GDM1 (cell line): Measurements from ENCODE around the gene NME7.
"Not testable (repeated sequence)": the region's sequence is repeated elsewhere in the genome, so short reads cannot be mapped to it uniquely, and the experiment has no call there.

Experiments used
- DNase-seq: peaks from one replicate; lab custom pipeline; 2025; lab: John Stamatoyannopoulos, UW

NME7 gene

DNA sequence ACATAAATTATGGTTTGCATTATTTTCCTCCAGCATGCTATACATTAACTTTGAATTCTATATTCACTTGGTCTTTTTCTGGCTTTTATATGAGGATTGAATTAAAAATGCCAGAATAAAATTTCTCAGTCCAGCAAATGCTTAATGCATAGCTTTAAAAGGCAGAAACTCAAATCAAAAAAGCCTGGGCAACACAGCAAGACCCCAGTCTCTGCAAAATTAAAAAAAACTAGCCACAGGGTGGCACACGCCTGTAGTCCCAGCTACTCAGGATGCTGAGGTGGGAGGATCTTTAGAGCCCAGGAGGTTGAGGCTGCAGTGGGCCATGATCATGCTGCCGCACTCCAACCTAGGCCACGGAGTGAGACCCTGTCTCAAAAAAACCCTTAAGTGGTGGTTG is 241.3 kb downstream of the NME7 start:
- DNase-seq = no peak

DNA sequence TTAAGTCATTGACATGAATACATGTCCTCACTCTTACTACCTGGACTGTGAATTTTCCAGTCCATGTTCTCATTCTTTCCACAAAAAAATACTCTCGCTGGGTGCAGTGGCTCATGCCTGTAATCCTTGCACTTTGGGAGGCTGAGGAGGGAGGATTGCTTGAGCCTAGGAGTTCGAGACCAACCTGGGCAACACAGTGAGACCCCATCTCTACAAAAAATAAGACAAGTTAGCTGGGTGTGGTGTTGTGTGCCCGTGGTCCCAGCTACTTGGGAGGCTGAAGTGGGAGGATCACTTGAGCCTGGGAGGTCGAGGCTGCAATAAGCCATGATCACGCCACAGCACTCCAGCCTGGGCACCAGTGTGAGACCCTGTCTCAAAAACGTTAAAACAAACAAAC is 242.0 kb downstream of the NME7 start:
- DNase-seq = not testable (repeated sequence)

DNA sequence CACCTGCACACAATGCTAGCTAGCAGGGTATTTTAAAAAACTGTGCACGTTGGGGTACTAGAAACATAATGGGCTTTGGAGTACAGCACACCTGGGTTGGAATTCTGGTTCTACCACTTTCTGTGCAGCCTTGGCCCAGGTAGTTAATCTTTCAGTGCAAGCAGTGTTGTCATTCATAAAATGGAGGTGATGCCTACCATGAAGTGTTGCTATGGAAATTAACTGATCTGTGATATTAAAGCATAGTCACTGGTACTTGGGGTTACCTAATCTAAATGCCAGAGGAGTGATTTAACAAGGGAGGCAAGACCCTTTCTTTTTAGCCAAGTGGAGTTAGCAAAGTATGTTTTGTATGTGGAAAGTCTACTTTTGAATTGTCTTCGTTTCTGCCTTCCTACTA is 243.1 kb downstream of the NME7 start:
- DNase-seq = no peak

DNA sequence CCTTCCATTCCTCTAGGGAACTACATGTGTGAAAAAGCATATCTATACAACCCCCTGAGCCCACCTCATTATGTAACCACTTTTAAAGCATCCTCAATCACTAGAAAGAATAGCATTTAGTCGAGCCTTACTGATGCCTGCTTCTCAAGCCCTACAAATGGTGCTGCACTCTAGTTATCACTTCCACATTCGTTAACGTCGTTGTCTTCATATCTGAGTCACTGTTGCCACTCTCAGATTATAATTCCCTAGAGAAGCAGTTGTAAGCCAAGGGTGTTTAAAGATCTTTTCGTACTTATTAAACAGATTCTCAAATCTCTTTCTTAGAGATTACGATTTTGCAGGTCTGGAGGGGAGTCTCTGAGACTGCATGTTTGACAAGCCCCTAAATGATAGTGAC is 244.6 kb downstream of the NME7 start:
- no peak for DNase-seq

DNA sequence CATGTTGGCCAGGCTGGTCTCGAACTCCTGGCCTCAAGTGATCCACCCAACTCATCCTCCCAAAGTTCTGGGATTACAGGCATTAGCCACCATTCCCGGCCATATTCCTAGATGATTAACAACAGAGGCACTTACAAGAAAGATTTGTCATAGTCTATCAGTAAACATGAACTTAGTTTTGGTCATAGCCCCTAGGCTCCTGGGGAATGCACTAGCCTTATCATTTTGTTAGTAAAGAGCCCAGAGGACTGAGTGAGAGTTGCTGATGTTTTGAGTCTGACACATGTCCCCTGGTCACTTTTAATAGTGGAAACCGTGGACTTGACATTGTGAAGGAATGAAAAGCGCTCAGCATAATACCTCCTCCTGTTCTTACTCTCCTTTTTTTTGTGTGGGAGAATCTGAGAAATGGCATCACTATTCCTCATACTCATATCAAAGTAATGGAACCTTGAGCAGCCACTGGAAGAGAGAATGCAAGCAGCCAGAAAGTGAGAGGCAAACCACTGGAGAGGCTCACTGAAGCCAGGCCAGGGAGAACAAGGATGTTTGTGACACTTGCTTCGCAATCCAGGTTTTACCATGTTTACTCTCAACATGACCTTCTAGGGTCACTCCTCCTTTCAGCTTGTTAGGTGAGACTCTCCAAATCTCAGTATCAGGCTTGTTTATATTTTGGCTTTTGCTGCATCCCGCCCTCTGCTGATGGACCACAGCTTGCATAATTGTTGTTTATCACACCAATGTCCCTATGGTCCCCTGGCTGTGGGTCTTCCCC is 246.3 kb downstream of the NME7 start:
- DNase-seq = no peak

DNA sequence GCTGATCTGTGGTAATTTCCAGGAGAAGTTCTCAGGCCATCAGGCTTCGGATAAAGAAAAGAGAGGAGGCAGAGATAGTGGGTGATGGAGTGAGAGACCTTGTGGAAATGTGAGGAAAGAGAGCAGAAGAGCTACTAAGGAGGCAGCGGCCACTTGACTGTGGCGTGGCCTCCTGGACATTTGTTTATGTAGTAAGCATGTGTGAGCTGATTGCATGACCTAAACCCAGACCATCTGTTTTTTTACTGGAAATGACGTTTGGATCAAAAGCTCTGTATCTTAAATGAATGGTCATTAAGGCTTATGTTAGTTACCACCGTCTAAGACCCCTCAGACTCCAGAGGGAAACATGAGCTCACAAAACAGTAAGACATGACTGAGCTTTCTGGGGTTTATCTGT is 247.5 kb downstream of the NME7 start:
- no peak for DNase-seq

DNA sequence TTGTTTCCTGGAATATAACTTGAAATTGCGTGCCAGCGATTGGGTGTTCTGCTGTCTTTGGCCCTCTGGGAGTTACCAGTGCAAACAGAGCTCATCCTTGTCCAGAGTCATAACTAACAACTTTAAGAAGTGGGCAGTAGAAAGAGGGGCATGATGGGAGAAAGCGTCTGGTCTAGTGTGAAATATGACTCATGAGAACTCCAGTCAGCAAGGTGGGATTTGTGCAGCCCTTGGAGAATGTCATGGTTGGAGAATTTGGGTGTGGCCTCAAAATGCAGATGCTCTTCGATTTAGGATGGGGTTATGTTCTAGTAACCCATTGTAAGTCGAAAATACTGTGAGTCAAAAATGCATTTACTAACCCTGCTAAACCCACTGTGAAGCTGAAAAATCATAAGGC is 248.2 kb downstream of the NME7 start:
- no peak for DNase-seq

DNA sequence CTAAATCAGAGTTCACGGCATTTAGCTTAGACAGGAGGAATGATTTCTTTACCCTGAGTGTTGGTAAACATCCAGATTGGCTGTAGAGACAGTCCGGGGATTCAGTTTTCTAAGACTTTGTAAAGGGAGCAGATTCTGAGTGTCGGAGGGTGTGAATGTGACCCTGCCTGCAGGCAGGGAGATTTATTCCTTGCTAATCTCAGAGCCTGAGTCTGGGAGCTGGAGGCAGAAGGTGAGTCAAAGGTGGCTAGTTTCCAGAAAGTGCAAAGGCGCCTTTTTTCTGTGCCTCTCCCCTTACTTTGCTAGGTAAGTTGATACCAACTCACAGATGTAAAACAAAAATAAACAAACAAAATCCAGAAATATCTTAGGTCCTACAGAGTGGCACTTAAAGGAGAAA is 249.4 kb downstream of the NME7 start:
- no peak for DNase-seq

DNA sequence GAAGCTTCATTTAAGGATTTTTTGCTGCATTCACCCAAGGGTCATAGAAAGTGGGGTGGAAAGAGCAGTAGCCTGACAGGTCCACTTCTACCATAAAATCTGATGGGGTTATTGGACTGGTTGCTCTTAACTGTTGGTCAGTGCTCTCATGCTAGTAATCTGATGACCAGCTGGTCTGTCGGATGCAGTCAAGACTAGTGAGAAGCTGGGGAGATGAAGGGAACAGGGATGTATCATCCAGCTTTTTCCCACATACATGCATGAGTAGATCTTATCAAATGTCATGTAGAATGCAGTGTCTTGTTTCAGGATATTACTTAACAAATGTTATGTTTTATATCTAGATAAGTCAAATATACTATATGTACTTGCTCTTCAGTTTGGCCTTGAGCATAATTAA is 250.0 kb downstream of the NME7 start:
- DNase-seq = no peak

DNA sequence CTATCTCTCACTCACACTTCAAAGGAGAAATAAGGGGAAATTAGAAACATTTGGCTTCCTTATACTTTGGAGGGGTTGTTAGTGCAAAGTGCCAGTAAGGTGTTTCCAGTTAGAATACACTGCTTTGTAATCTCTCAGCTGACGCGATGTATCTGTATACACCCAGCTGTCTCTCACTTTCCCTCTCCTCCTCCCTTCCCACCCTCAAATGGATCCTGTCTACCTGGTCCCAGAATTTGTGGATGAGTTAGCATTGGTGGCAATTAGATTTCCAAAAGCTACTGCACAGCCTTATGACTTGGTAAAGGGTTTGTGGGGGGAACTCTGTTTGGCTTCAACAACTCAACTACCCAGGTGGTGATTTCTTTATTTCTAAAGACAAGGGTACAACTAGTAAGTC is 250.6 kb downstream of the NME7 start:
- no peak for DNase-seq

DNA sequence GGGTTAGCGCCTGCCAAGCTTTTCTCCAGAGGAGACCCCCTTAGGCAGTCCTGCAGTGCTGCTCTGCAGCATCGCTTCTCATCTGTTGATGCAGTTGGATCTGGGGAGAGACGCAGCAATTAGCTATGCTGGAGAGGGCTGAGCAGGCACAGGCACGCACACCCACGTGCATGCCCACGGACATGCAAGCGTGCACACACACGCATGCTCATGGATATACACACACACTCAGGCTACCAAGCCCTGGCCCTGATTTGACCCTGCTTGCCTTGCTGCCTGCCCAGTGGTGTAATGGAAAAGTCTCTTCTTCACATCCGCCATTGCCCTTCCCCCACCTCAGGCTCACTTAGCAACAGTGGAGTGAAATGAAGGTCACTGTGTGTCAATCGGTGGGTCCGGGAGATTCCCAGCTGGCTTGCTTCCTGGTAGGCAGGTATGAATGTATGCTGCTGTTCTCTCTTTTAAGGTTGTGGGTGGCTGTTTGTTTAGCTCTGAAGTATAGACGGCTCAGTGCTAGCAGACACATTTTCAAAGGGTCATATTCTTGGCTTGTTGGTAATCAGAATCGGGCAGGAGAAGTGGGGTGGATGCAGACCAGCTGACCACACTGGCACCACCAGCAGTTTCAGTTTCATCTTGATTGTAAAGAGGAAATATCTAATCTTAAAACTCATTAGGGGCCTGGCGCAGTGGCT is 251.6 kb downstream of the NME7 start:
- DNase-seq = no peak

DNA sequence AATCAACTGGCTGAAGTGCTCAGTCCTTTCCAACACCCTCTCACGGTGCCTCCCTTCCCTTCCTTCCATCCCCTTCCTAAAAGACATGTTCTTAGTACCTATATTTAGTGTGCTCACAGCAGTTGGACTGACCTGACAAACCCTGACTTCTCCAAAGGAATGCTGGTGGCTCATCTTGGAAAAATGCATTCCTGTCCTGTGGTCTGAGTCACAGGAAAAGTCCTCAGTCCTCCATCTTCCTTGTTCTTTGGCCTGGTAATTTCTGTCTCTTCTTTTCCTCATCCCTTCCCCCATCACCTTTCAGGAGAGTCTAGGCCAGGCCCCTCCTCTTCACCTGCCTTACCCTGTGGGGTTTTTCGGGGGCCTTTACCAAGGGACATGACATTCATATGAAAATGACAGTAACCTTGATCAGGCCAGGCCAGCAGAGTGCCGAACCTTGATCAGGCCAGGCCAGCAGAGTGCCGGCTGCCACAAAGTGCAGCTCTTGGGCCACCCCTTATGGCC is 253.9 kb downstream of the NME7 start:
- no peak for DNase-seq

DNA sequence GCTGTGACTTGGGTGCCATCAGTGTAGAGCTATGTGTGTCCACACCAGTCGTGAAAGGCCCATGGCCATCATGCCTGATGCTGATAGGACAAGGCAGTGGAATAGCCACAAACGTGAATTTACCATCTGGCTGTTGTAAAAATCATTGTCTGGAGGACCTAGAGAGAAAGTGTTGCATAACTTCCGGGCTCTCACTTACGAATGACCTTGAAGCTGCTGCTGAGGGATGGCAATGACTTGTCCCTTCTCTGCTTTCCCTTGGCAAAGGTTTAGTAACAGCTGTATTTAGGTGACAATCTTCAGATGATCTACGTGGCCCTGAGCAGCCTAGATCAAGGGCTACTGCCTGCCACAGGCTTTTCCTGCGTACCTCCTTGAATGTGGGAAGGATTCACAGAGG is 255.4 kb downstream of the NME7 start:
- DNase-seq = no peak

DNA sequence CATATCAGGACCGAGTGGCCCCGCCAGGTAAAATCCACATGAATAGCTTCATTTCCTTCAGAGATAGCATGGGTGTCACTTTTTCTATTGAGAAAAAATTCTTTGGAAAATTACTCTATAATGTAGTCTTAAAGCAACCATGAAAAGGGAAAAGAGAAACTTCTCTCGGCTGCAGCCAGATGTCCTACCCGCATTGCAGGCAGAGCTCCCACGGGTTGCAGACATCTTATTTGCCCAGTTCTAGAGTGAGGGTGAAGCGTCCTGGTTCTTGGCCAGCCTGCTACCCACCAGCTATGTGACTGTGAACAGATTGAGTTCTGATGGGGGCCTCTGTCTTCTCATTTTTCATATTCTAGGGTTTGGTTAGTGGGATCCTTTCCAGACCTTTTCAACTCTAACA is 256.1 kb downstream of the NME7 start:
- no peak for DNase-seq

DNA sequence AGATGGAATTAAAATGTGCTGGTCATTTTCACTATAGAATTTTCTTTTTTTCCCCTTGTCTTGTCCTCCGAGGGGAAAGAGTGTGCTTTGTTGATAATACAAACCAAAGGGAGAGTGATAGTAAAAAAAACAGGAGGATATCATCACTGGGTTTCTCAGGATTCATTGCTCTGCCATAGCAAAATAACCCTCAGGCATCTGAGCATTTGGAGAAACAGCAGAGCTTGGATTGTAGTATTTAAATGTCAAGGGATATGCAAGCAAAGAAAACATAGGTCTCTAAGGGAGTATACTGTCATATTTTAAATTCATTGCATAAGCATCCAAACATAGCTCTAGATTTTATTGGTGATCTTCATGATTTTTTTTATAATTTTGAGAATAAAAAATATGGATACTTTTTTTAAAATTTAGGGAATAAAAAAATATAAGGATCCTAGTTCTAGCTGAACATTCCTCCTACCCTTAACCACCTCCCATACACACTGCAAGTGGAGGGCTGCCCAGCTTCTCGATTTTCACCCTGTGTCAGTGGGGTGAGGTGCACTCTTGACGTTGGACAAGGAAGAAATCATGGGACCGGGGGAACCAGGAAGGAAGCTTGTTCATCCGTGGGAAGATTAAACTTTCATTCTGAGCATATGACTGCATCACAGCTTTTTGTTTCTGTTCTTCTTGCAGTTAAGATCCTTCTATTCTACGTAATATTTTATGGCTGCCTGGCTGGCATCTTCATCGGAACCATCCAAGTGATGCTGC is 256.7 kb downstream of the NME7 start:
- DNase-seq = no peak

DNA sequence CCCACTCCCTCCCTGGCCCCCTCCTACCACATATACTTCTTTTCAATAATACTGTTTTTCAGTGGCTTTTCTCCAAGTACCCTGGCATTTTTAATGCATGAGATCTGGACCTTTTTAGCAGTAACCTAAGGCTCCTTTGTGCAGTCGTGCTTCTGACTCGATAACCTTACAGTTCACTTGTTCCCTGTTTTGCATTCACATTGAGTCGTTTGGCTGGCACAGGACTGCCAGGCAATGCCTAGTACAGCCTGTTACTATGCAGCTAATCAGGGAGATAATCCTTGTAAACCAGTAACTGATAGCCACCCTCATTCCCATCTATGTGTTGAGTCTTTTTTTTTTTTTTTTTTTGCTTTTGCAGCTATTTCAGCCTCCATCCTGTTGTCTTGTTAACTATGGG is 257.4 kb downstream of the NME7 start:
- DNase-seq = no peak

DNA sequence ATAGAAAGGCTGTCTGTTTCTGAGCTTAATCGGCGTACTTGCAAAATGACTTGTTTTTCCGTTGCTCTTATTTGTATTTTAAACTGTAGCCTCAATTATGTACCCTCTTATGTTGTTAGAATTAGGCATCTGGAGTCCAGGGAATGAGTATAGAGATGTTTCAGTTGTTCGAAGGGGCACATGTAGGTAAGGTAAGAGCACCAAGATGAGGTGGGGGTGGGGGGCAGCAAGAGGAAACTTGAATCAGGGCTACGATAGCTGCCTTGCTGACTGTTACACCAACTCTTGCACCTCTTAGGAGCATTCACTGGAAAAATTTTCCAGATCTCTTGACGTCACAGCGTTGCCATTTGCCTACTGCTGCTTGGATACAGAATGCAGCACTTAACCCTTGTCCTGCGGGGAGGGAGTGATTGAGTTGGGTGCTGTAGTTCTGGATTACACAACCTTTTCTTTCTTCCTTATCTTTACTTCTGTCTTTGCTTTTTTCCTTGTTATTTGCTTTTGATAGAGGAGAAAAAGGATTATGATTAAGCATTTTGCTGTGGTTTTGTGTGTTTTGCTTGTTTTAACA is 257.9 kb downstream of the NME7 start:
- DNase-seq = no peak

DNA sequence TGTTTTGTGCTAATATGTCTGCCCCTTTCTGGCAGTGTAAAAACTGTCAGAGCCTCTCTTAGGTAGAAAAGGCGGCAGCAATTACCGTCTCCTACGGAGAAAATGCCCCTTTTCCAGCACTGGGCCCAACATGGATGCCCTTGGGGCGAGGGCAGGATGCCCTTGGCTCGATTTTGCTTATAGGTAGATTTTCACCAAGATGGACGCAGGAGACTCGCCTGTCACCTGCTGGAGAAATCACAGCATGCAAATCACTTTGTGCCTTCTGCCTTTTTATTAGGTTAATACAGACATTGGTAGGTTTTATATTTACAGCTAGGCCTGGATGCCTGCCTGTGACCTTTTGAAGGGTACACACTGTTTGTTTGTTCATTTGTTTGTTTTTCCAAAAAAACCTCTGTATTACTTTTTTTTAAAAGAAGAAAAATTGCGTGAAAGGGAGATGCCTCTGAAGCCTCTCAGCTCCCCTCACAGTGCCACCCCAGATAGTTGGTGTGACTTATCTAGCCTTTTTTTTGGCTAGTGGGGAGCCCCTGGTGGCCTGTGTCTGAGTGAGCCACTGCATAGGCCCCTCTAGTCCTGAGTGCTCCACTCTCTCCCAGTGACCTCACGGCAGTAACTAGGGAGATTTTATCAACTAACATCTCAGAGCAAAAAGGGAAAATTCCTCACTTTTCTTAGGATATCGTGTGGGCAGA is 258.6 kb downstream of the NME7 start:
- DNase-seq = no peak

DNA sequence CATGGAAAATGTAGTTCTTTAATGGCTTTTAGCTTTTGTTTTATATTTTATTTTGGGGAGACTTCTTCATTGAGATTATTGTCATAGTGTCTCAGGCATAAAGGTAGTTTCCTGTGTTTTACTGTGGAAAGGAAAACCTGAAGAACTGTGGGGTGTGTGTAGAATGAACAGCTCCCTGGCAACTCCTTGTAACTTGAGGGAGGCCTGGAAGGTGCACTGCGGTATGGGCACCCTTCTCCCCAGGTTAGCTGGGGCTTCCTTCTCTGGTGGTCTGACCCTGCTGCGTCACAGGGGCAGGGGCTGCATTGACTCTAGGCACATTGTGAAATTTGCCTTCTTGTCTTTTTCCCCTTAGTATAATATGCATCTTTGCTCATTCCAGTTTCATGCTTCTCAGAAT is 259.4 kb downstream of the NME7 start:
- DNase-seq = no peak

DNA sequence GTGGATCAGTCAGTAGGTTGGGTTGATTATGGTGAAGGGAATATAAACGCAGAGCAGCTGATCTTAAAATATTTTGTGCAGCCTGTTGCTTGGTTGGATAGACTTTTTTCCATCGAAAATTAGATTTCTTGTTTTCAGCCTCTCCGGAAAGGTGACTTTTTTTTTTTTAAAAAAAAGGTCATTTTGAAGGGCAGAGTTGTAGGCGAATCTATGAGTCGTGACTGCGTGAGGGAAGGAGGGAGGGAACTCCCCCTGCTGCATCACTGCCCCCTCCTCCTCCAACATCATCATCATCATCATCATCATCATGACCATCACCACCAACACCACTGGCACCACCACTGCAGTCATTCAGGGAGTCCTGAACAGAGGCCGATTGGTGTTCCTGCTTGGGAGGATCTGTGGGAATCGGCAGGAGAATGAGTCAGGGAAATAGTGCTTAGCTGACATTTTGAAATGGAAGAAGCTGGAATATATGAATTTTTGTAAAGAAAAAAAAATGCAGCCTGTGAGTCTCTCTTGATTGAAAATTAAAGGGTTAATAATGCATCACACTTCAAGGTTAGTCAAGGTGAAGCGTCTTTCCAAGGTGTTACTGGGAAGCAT is 259.9 kb downstream of the NME7 start:
- DNase-seq = no peak

DNA sequence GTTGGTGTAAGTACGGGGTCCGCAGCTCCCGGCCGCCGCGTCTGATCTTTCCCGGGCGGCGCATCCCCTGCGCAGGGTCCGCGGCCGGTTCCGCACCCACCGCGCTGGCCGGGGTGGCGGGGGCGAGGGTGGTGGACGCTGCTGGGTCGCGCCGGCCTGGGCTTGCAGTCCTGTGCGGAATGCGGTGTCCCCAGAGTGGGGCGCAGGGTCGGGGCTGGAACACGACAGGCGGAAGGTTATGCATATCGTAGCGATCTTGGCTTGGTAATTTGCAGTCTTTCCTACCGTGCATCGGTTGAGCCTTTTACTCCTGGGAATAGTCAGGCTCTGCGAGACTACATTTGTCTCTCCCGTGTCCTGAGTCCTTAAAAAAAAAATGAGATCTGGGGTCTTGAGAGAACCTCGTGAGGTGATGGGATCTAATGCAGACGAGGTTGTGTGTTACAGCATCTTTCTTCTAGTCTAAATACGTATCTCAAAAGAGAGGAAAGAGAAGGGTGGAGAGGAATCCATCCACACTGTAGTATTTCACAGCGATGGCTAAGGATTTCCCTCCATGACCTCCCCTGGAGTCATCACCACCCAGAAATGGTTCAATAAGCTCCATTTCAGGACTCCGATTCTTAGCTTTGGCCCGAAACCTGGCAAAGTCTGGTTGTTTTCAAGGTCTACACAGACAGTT is 260.5 kb downstream of the NME7 start:
- no peak for DNase-seq
